ENCODE data around the gene SLC7A9. TPM values are rescaled to one million over a fixed set of nuclear protein-coding genes. Genes with fewer than 3 reads are reported as not detected.

SLC7A9 gene
- total RNA-seq, 2 experiments from 2014 or later, result not detected

GRCh38 chr19:32781280-32781679 lies 88.3 kb downstream of the SLC7A9 start:
- no peak overlapping the region for H3K4me3 Mint-ChIP-seq
- ATAC-seq, result no peak
- intact Hi-C loops (cut with micrococcal nuclease), result no loop called here
- DNase-seq, result no peak
- ChIA-PET POLR2A (no interaction called here), CTCF (no interaction called here)
- H3K9me3 Mint-ChIP-seq, result peaks cover 15% of the 10 kb centered on the region
- no peak for TF ChIP-seq CTCF (IDR thresholded peaks at IDR 0.05)
- H3K27ac Mint-ChIP-seq, result no peak overlapping the region
- peaks cover 3% of the 10 kb centered on the region for H3K4me1 Mint-ChIP-seq (ENCODE audit: low read depth)
- no peaks in the 10 kb centered on the region for H3K27me3 Mint-ChIP-seq
- H3K36me3 Mint-ChIP-seq (ENCODE audit: low read depth), result peaks cover 2% of the 10 kb centered on the region

Other genes with a start within 250 kb of the SLC7A9 start
- 10 to 100 TPM; 34.2 to 41.0 TPM for gene ANKRD27, start 194.6 kb downstream of the SLC7A9 start, total RNA-seq
- under 1 TPM; 0.18 to 0.32 TPM for gene RGS9BP, start 193.9 kb downstream of the SLC7A9 start, total RNA-seq
- 10 to 100 TPM; 16.1 to 17.5 TPM for gene NUDT19, start 177.9 kb downstream of the SLC7A9 start, total RNA-seq
- under 1 TPM in 1 of 2 experiments, not detected in 1; 0.13 TPM for gene TDRD12, start 150.0 kb downstream of the SLC7A9 start, total RNA-seq
- 10 to 100 TPM; 10.3 to 12.1 TPM for gene CEP89, start 102.2 kb upstream of the SLC7A9 start, total RNA-seq
- gene FAAP24, start 102.5 kb upstream of the SLC7A9 start, total RNA-seq, result 1 to 10 TPM; 6.7 to 8.2 TPM
- gene RHPN2, start 195.1 kb upstream of the SLC7A9 start, total RNA-seq, result 1 to 10 TPM; 4.9 to 5.3 TPM
- 1 to 10 TPM; 8.7 to 9.6 TPM for gene GPATCH1, start 211.4 kb upstream of the SLC7A9 start, total RNA-seq